ENCODE measurements around the gene TLR10. TPM values are rescaled to one million over a fixed set of nuclear protein-coding genes. Genes with fewer than 3 reads are reported as not detected.
A peak's percentile ranks its signal among the peaks of the same experiment; 100 is the strongest.

TLR10 gene
- total RNA-seq, 1 experiment from 2014 or later: not detected

DNA sequence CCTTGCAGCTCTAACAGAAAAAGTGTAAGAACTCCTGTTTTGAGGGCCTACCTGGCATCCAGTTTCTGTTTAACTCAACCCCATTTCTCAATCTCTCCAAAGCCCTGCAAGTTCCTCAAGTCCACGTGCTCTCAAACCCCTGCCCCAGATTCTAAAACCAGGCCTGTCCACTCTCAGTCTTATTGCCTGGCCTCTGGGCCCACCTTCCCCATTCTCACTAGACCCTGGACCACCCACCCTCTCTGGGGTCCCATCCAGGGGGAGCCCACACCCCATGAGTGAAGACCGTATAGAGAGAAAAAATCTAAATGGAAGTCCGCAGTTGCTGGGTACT lies 58.3 kb downstream of the TLR10 start:
- Histone ChIP-seq H4K20me1 (ENCODE audit: insufficient read depth) (no peaks in the 10 kb centered on the region), H3K36me3 (ENCODE audit: low read depth) (no peaks in the 10 kb centered on the region), H3K4me3 (no peak overlapping the region), H3K27ac (peak overlapping the region; percentile 97), H2AFZ (no peak overlapping the region), H3K9me2 (ENCODE audit: insufficient read depth) (no peaks in the 10 kb centered on the region), H3K79me2 (ENCODE audit: low read depth) (no peaks in the 10 kb centered on the region), H3K27me3 (ENCODE audit: insufficient read depth, low read depth) (no peaks in the 10 kb centered on the region), H3K4me2 (peak overlapping the region; percentile 61), H3F3A (ENCODE audit: insufficient read depth, low read depth) (peaks cover 41% of the 10 kb centered on the region), H3K9me3 (ENCODE audit: insufficient read depth, low read depth) (no peaks in the 10 kb centered on the region), H3K4me1 (replicated peaks; ENCODE audit: insufficient read depth) (peaks cover 60% of the 10 kb centered on the region)
- TF ChIP-seq, protein P1, sequence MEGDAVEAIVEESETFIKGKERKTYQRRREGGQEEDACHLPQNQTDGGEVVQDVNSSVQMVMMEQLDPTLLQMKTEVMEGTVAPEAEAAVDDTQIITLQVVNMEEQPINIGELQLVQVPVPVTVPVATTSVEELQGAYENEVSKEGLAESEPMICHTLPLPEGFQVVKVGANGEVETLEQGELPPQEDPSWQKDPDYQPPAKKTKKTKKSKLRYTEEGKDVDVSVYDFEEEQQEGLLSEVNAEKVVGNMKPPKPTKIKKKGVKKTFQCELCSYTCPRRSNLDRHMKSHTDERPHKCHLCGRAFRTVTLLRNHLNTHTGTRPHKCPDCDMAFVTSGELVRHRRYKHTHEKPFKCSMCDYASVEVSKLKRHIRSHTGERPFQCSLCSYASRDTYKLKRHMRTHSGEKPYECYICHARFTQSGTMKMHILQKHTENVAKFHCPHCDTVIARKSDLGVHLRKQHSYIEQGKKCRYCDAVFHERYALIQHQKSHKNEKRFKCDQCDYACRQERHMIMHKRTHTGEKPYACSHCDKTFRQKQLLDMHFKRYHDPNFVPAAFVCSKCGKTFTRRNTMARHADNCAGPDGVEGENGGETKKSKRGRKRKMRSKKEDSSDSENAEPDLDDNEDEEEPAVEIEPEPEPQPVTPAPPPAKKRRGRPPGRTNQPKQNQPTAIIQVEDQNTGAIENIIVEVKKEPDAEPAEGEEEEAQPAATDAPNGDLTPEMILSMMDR (conservative IDR thresholded peaks at IDR 0.05): no peak
- TF ChIP-seq EZH2 (IDR thresholded peaks at IDR 0.05; ENCODE audit: low read depth): no peak
- POLR2A ChIA-PET (ENCODE audit: unreplicated experiment): interaction anchor here (0.7 kb wide), 1 partner anchor 22 kb away, joined by 6 read pairs; no protein-coding TSS in a partner anchor
- no TSS peak for BruUV-seq (replicated peaks)
- CTCF ChIA-PET: interaction anchor here (1.3 kb wide), 1 partner anchor 37 kb away, joined by 3 read pairs; no protein-coding TSS in a partner anchor
- no peak for DNase-seq
- intact Hi-C loops (cut with micrococcal nuclease; ENCODE audit: unreplicated experiment): loop anchor here (1.0 kb wide), 2 partner anchors 544 to 550 kb away; no protein-coding TSS in a partner anchor

DNA sequence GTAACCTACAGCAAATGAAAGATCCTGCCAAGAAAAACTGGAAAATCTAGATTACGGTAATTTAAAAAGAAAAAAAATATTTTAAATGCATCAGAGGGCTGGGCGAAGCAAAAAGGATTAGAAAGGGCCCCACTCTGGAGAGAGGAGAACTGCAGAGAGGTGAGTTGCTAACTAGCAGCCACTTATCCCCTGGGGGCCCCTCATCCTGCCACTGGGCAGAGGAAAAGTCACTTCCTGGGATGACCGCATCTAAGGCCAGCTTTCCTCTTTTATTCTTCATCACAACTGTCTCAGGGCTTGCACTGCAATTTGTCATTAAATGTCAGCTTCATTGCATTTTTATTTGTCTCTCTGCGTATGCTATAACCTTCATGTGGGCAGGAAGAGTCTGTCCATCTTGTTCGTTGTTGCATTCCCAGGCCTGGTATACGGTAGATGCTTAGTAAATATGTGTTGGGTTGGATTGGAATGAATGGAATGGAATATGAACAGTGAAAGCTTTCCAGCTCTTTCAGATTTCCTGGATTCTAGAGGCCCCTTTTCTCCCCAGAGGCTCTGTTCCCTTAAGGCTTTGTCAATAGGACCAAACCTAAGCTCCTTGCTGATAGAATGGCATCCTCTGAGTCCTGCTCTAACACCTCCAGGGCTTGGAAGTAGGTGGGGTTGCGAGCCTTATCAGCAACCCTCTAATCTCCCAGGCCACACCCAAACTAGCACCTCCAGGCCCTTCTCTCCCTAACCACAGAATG lies 58.9 kb downstream of the TLR10 start:
- peaks cover 36% of the 10 kb centered on the region for H3F3A ChIP-seq (ENCODE audit: insufficient read depth, low read depth)
- no peaks in the 10 kb centered on the region for H3K36me3 ChIP-seq (ENCODE audit: low read depth)
- peak overlapping the region; percentile 15; the same call in 1 of the 2 replicates for H3K4me3 ChIP-seq
- CTCF ChIA-PET: interaction anchor here (1.3 kb wide), 1 partner anchor 37 kb away, joined by 3 read pairs; no protein-coding TSS in a partner anchor
- H2AFZ ChIP-seq: no peak overlapping the region
- no peaks in the 10 kb centered on the region for H3K9me3 ChIP-seq (ENCODE audit: insufficient read depth, low read depth)
- H3K9me2 ChIP-seq (ENCODE audit: insufficient read depth): no peaks in the 10 kb centered on the region
- TF ChIP-seq, protein P1 (conservative IDR thresholded peaks at IDR 0.05): no peak
- no peak for TF ChIP-seq EZH2 (IDR thresholded peaks at IDR 0.05; ENCODE audit: low read depth)
- no TSS peak for BruUV-seq (replicated peaks)
- no peaks in the 10 kb centered on the region for H4K20me1 ChIP-seq (ENCODE audit: insufficient read depth)
- peak; percentile 74 to 97 for DNase-seq
- POLR2A ChIA-PET (ENCODE audit: unreplicated experiment): interaction anchor here (0.5 to 0.7 kb wide), 2 partner anchors 22 to 321 kb away, joined by 3 to 6 read pairs; no protein-coding TSS in a partner anchor
- H3K4me1 ChIP-seq (replicated peaks; ENCODE audit: insufficient read depth): peaks cover 54% of the 10 kb centered on the region
- intact Hi-C loops (cut with micrococcal nuclease; ENCODE audit: unreplicated experiment): loop anchor here (1.0 kb wide), 2 partner anchors 544 to 550 kb away; no protein-coding TSS in a partner anchor
- peak overlapping the region; percentile 97 for H3K27ac ChIP-seq
- no peaks in the 10 kb centered on the region for H3K27me3 ChIP-seq (ENCODE audit: insufficient read depth, low read depth)
- H3K4me2 ChIP-seq: peak overlapping the region; percentile 61
- H3K79me2 ChIP-seq (ENCODE audit: low read depth): no peaks in the 10 kb centered on the region

DNA sequence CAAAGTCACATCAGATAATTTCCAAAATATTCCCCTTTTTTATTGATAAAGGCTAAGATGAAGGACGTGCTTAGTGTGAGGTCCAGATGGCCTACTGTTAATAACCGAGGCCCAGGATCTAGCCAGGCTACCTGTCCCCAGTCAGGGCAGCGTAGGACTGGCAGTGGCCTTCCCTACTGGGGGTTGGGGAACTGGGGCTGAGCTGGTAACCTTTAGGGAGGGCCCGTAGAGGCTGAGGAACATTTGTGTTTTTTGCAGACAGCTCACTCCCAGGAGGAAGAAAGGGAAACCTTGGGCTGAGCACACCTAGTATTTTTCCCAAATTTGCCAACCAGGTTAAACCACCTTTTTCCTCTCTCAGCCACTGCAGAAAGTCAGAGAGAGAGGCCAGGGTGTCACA lies 59.7 kb downstream of the TLR10 start:
- no peaks in the 10 kb centered on the region for H3K9me3 ChIP-seq (ENCODE audit: insufficient read depth, low read depth)
- TF ChIP-seq, protein P1 (conservative IDR thresholded peaks at IDR 0.05): no peak
- no peak for TF ChIP-seq EZH2 (IDR thresholded peaks at IDR 0.05; ENCODE audit: low read depth)
- no peak for DNase-seq
- BruUV-seq (replicated peaks): no TSS peak
- peak overlapping the region; percentile 44; the same call in 1 of the 2 replicates for H2AFZ ChIP-seq
- H4K20me1 ChIP-seq (ENCODE audit: insufficient read depth): no peaks in the 10 kb centered on the region
- H3F3A ChIP-seq (ENCODE audit: insufficient read depth, low read depth): peaks cover 33% of the 10 kb centered on the region
- no peaks in the 10 kb centered on the region for H3K9me2 ChIP-seq (ENCODE audit: insufficient read depth)
- CTCF ChIA-PET: no interaction called here
- no peaks in the 10 kb centered on the region for H3K27me3 ChIP-seq (ENCODE audit: insufficient read depth, low read depth)
- no peaks in the 10 kb centered on the region for H3K79me2 ChIP-seq (ENCODE audit: low read depth)
- peak overlapping the region; percentile 61 for H3K4me2 ChIP-seq
- no peaks in the 10 kb centered on the region for H3K36me3 ChIP-seq (ENCODE audit: low read depth)
- intact Hi-C loops (cut with micrococcal nuclease; ENCODE audit: unreplicated experiment): no loop called here
- H3K4me3 ChIP-seq: peak overlapping the region; percentile 15; the same call in 1 of the 2 replicates
- POLR2A ChIA-PET (ENCODE audit: unreplicated experiment): interaction anchor here (0.7 kb wide), 1 partner anchor 497 kb away, joined by 4 read pairs; no protein-coding TSS in a partner anchor
- peaks cover 50% of the 10 kb centered on the region for H3K4me1 ChIP-seq (replicated peaks; ENCODE audit: insufficient read depth)
- peak overlapping the region; percentile 97 for H3K27ac ChIP-seq

Other genes with a start within 250 kb of the TLR10 start
- 33.1 and 37.5 TPM in 2 replicates for gene KLF3, start 118.8 kb downstream of the TLR10 start, total RNA-seq (2021)
- 3.0 and 3.9 TPM in 2 replicates for gene TLR1, start 21.8 kb upstream of the TLR10 start, total RNA-seq (2021)
- 7.9 and 9.3 TPM in 2 replicates for gene TLR6, start 73.8 kb upstream of the TLR10 start, total RNA-seq (2021)
- 73.7 and 80.4 TPM in 2 replicates for gene FAM114A1, start 84.8 kb upstream of the TLR10 start, total RNA-seq (2021)
- gene TMEM156, start 249.4 kb upstream of the TLR10 start, total RNA-seq (2021): 20.1 and 29.3 TPM in 2 replicates